GM10266 (cell line): ENCODE data around the gene CD248.

ENCODE experiments used
- DNase-seq: peaks from one replicate; pipeline ENCODE4 v3.0.0; 2012; ENCODE audit errors: extremely low spot score
- TF ChIP-seq, protein P1 (sequence below): IDR thresholded peaks from 2 replicates; pipeline ENCODE4 v1.5.1; 2012; ENCODE audit warnings: mild to moderate bottlenecking, low read depth; ENCODE audit not compliant: control insufficient read depth, insufficient read depth; ENCODE audit errors: missing control alignments

CD248 gene

DNA sequence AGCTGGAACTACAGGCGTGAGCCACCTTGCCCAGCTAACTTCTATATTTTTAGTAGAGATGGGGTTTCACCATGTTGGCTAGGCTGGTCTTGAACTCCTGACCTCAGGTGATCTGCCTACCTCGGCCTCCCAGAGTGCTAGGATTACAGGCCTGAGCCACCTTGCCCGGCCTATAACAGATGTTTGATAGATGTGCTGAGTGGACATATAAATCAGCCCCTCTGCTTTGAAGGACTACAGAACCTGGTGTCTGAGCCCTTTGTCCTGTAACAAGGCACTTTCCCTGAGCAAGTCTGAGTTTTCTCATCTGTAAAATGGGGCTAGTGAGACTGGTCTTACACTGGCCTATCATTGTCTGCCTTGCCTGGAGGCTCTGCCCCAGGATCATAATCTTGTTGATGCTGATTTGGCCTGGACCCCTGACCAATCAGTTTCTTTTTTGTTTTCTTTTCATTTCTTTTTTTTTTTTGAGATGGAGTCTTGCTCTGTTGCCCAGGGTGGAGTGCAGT, 12.4 kb upstream of the CD248 start:
- TF ChIP-seq, protein P1, sequence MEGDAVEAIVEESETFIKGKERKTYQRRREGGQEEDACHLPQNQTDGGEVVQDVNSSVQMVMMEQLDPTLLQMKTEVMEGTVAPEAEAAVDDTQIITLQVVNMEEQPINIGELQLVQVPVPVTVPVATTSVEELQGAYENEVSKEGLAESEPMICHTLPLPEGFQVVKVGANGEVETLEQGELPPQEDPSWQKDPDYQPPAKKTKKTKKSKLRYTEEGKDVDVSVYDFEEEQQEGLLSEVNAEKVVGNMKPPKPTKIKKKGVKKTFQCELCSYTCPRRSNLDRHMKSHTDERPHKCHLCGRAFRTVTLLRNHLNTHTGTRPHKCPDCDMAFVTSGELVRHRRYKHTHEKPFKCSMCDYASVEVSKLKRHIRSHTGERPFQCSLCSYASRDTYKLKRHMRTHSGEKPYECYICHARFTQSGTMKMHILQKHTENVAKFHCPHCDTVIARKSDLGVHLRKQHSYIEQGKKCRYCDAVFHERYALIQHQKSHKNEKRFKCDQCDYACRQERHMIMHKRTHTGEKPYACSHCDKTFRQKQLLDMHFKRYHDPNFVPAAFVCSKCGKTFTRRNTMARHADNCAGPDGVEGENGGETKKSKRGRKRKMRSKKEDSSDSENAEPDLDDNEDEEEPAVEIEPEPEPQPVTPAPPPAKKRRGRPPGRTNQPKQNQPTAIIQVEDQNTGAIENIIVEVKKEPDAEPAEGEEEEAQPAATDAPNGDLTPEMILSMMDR: no peak

DNA sequence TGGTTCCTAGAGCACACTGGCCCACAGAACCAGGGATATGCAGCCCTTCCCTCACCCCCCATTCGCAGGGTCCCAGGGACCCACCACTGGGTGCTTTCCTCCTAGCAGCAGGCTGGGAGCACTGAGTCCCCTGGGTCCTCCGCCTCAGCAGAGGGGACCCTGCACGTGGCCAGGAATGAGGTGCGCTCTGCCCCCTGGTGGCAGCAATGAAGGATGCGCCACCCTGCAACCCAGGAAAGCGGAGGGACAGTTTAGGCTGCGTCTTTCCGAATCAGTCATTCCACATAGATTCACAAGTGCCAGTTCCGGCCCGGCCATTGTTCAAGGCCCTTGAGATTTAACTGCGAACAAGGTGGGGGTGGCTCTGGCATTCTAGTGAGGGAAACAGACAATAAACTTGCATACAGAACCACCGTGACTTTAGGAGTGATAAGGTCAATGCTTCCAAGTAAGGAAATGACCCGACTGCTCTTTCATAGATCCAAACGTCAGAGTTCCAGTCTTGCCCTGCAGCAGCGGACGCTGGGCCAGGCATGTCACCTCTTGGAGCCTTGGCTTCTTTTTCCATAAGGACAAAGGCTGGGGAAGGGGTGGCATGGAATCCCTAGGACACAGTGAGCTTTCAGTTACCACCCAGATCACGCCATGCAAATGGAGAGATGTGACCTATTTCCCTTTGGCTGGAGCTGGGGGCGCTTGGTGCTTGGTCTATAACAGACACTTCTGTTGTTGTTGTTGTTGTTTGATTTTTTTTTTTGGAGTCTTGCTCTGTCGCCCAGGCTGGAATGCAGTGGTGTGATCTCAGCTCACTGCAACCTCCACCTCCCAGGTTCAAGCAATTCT, 11.7 kb upstream of the CD248 start:
- DNase-seq: peak; percentile 89
- TF ChIP-seq, protein P1: peak; percentile 95

More for the DNA sequence above, 12.4 kb upstream of the CD248 start:
- DNase-seq: no peak

DNA sequence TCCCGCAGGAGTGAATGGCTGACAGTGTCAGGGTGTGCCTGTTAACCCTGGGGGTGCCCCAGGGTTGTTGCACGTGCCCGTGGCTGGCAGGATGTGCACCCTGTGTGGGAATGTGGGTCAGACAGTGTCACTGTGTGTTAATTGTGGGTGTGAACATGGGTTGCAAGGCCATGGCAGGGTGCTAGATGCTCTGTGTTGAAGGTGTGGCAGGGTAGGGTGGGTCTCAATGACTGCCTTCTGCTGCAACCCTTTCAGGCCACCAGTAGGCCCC, 11.1 kb upstream of the CD248 start:
- no peak for DNase-seq

DNA sequence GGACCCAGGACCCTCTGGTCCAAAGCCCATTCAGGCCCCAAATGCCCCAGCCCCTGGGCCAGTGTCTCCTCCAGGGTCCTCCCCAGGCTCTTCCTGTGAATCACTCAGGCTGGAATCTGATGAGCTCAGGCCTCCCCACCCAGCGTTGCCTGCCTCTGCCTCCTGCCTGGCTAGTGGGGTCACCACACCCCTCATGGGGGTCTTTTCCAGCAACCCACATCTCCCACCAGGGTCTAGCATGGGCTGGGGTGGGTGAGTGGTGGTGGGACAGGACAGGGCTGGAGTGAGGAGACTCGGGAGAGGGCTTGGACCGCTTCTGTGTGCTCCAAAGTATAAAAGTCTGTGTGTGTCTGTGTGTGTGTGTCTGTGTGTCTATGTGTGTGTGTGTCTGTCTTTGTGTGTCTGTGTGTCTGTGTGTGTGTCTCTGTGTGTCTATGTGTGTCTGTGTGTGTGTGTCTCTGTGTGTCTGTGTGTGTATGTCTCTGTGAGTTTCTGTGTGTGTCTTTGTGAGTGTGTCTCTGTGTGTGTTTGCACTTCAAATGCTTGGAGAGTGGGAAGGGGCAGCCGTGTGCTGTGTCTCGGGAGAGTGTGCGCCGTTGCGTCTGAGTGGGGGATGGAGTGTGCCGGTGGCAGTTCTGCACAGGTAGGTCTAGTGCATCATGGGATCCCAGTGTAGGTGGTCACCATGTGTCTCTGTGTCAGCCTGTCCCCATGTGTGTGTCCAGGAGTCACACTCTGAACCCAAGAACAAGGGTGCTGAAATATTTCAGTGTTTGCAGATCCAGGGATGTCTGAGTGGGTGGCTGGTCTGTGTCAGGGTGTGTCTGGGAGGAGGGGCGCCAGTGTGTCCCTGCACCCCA, 10.6 kb upstream of the CD248 start:
- DNase-seq: no peak
- TF ChIP-seq, protein P1: no peak

More for the DNA sequence above, 11.1 kb upstream of the CD248 start:
- TF ChIP-seq, protein P1: no peak

DNA sequence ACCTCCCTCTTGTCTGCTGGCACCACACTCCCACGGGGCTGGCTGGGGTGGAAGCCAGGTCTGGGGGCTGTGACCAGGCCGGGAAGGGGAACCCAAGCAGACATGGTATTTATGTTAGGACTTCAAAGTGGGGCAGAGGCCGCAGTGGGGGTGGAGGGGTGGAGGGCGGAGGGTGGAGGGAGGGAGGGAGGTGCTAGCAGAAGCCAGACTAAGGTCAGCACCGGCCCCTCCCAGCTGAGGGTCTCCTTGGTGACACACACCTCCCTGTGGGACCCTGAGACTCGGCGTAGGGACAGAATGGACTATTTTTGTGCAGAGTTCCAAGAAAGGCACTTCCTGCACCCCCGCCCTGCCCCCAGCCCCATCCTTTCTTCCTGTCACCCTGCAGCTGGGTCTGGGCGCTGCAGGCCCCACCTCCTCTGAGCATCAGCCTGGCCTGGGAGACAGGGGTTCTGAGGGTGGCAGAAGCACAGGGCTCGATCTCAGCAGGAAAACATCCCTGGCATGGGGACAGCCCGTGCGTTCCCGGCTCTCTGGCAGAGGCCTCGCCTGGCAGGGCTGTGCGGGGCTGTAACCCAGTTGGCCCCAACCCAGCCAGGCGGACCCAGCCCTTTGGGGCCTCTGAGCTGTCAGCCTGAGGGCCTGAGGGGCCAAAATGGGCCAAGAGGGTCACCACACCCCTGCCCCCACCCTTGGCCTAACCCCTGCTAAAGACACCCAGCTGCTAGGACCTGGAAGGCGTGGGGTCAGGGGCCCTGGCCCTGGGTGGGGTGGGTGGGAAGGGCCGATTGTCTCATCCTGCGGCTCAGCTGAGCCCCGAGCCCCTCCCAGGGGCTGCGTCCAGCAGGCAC, 9.6 kb upstream of the CD248 start:
- no peak for DNase-seq
- TF ChIP-seq, protein P1: no peak

DNA sequence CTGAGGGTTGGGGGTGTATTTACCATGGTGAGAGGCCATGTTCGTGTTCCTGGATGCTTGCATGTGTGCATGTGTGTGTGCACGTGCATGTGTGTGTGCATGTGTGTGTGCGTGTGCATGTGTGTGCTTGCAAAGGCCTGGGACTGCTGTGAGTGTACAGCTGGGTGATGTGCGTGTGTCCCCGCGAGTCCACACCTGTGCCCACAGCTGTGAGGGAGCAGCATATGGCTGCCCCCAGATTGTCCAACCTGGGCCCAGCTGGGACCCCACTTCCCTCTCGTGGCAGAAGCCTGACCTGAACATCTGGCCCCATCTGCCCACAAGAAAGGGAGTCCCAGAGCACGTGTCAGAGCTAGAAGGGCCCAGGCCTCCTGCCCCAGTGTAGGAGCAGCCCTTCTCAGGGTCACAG, 8.4 kb upstream of the CD248 start:
- no peak for DNase-seq
- TF ChIP-seq, protein P1: no peak
